Fibroblast of peridontal ligament (primary cell): Measurements from ENCODE around the gene ZNF665.
"Not testable (repeated sequence)": the region's sequence is repeated elsewhere in the genome, so short reads cannot be mapped to it uniquely, and the experiment has no call there.

Source experiments
- DNase-seq: peaks from one replicate; pipeline ENCODE4 v3.0.0-alpha.2; 2010; ENCODE audit errors: extremely low read depth

The ZNF665 gene

DNA sequence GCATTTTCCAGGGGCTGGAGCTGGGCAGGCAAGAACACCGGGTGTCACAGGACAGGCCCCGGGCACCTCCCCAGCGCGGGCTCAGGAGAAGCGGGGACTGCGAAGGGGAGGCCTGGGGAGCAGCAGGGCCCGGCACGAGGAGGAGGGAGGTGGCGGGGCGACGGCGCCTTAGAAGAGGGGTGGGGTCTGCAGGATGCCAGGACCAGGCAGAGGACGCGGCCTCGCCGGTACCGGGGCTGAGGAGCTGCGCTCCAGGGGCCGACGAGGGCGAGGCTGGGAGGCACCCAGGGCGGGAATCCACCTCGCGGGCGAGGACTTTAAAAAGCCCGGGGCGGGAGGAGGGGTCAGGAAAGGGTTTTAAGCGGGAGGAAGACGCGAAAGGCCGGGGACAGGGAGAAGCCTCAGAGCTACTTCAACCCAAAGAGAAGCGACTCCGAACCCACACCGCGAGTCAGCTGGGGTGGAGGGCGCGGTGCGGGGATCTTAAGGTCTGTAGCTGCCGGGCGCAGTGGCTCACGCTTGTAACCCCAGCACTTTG lies 35.0 kb downstream of the ZNF665 start:
- peak; percentile 26 for DNase-seq

GRCh38 chr19:53157626-53158025 lies 35.5 kb downstream of the ZNF665 start:
- DNase-seq, result peak; percentile 17

DNA sequence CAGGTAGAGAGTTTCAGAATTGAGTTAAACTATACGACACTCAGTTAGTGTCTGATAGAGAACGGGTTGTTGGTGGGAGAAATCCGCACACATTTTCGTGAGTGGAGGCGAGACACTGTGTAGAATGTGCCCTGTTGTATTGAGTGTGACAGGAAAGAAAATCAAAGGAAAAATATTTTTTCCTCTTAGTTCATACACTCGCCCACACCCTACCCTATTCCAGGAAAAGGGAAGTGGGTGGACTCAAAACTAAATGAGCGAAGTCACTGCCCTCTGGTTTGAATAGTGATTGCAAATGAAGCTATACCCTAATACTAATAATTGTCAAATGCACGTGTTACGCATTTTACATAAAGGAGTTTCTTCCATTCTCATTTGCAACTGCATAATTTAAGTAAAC lies 36.3 kb downstream of the ZNF665 start:
- no peak for DNase-seq

DNA sequence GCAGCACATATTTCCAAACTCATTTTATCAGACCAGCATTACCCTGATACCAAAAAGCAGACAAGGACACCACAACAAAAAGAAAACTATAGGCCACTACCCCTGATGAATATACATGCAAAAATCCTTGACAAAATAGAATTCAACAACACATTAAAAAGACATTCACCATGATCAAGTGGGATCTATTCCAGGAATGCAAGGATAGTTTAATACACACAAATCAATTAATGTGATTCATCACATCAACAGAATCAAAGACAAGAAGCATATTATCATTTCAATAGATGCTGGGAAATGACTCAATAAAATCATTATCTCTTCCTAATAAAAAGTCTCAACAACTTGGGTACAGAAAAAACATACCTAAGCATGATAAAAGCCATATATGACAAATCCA lies 45.5 kb downstream of the ZNF665 start:
- DNase-seq, result no peak

DNA sequence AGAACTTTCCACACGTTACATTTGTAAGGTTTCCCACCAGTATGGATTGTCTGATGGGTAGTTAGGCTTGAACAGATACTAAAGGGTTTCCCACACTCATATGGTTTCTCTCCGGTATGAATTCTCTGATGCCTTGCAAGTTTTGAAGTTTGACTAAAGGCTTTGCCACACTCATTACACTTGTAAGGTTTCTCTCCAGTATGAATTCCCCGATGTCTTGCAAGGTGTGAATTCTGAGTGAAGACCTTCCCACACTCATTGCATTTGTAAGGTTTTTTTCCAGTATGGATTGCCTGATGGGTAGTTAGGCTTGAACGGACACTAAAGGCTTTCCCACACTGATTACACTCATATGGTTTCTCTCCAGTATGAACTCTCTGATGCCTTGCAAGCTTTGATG lies 52.8 kb downstream of the ZNF665 start:
- DNase-seq, result no peak

- DNase-seq, result no peak
Measured at GRCh38 chr19:53136432-53136831, 56.7 kb downstream of the ZNF665 start.

GRCh38 chr19:53132141-53132991 lies 60.8 kb downstream of the ZNF665 start, which contains the start of gene ZNF415:
Gene ZNF415, minus strand, starts transcription at chr19:53132910. Its CDS starts 10,234 bp downstream, at chr19:53122676.
- DNase-seq, result peak; percentile 77

- no peak for DNase-seq
Measured at GRCh38 chr19:53131727-53132126, 61.4 kb downstream of the ZNF665 start.

DNA sequence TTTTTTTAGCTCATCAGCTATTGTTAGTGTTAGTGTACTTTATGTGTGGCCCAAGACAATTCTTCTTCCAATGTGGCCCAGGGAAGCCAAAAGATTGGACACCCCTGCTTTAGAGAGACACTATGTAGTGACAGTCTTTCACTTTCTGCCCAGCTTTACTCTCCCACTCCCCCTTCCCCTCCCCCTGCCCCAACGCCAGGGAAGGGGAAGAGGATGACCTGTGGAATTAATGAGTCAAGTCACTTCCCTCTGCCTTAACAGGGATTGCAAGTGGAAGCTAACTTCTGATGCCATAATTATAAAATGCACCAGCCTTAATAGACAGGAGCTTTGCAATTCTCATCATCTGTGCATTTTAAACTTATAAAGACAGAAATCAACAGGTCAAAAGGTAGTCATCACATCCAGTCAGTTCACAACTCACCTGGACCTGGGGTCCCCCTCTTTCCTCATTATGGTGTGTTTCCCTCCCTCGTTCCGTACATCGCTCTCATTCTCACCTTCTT lies 62.0 kb downstream of the ZNF665 start:
- no peak for DNase-seq

DNA sequence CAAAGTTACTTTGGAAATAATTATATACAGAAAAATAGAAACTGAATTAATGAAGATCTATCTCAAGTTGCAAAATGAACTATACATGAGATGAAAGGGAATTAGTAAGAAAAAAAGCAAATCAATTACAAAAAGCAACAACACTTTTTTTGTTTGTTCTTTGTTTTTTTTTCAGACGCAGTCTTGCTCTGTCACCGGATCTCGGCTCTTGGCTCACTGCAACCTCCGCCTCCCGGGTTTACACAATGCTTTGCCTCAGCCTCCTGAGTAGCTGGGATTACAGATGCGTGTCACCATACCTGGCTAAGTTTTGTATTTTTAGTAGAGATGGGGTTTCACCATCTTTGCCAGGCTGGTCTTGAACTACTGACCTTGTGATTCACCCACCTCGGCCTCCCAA lies 62.7 kb downstream of the ZNF665 start:
- DNase-seq, result no peak

DNA sequence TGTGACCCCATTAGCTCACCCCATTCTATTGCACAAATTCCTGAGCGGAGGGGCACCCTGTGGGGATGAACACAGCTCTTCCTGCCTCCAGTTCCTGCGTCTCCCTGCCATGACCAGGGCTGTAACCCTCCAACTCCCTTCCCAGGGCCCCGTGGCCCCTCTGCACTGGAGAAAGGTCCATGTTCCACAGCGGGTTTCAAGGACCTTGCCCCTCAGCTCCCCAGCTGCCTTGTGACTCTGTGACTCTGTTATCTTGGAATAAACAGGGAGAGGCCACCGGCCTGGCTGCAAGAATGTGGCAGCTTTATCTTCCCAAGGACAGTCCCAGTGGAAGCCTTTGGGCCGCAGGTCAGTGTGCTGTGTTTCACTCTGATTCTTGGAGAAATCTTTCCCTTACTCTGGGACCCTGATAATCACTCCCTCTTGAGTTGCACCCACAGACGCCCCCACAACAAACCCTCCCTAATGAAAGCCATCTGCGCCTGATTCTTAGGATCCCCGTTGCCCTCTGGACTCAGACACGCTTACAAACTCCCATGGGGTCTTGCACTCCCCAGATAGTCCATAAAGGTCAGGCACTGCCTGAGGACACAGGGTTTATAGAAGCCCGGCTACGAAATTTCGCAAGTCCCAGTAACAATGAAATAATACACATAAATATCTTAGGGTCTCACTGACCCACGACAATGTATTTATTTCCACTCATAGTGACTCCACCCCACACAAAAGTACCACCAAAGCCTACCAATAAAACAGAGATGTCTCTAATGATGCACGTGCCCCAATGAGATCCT lies 66.2 kb downstream of the ZNF665 start:
- not testable (repeated sequence) for DNase-seq

DNA sequence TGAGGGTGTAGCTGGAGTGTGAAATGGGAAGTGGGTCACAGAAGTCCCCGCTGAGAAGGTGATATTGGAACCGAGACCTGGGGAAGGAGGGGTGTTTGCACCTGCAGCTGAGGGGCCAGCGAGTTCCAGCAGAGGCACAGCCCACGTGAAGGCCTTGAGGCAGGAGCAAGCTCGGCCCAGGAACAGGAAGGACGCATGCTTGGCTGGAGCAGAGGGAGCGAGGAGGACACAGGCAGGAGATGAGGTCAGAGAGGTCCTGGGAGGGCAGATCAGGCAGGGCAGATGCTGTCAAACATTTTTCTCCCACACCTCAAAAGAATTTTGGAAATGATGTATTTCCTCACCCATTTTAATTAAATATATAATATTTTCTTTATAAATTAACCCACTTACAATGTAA lies 69.8 kb downstream of the ZNF665 start:
- no peak for DNase-seq
